GM19372 (cell line): ENCODE results near the gene AGAP2.
"Not testable (repeated sequence)": the region's sequence is repeated elsewhere in the genome, so short reads cannot be mapped to it uniquely, and the experiment has no call there.

Source experiments
- ATAC-seq: cut with Tn5 transposase; IDR thresholded peaks from one replicate; pipeline ENCODE4 v1.9.1; 2021; ENCODE audit warnings: mild to moderate bottlenecking, low read depth, moderate library complexity; ENCODE audit not compliant: unreplicated experiment

Gene AGAP2

GRCh38 chr12:57707250-57707649 lies 31.3 kb downstream of the AGAP2 start:
- no peak for ATAC-seq

- ATAC-seq, result no peak
Measured at GRCh38 chr12:57700317-57700716, 38.2 kb downstream of the AGAP2 start.

GRCh38 chr12:57698414-57698813 lies 40.1 kb downstream of the AGAP2 start:
- no peak for ATAC-seq

- ATAC-seq, result no peak
Measured at GRCh38 chr12:57697076-57697475, 41.5 kb downstream of the AGAP2 start.

GRCh38 chr12:57695770-57696432 lies 42.6 kb downstream of the AGAP2 start:
- ATAC-seq, result no peak

GRCh38 chr12:57694459-57695019 lies 44.0 kb downstream of the AGAP2 start:
- ATAC-seq, result no peak

GRCh38 chr12:57693659-57694458 lies 44.7 kb downstream of the AGAP2 start, which contains the start of gene OS9:
Gene OS9, plus strand, starts transcription at chr12:57694132. Its CDS starts 30 bp downstream, at chr12:57694162.
- ATAC-seq, result peak; percentile 96

- no peak for ATAC-seq
Measured at GRCh38 chr12:57693317-57693658, 45.3 kb downstream of the AGAP2 start.

GRCh38 chr12:57692500-57692899 lies 46.0 kb downstream of the AGAP2 start:
- ATAC-seq, result no peak

- no peak for ATAC-seq
Measured at GRCh38 chr12:57688931-57689330, 49.6 kb downstream of the AGAP2 start.

GRCh38 chr12:57687862-57688261 lies 50.7 kb downstream of the AGAP2 start:
- ATAC-seq, result no peak

GRCh38 chr12:57679697-57680096 lies 58.8 kb downstream of the AGAP2 start:
- no peak for ATAC-seq

GRCh38 chr12:57677947-57678346 lies 60.6 kb downstream of the AGAP2 start:
- ATAC-seq, result not testable (repeated sequence)

- no peak for ATAC-seq
Measured at GRCh38 chr12:57674691-57675090, 63.9 kb downstream of the AGAP2 start.
